Panc1 (cell line): ENCODE measurements around the gene GNPTG. TPM values are rescaled to one million over a fixed set of nuclear protein-coding genes. Genes with fewer than 3 reads are reported as not detected.
"Not testable (repeated sequence)": the region's sequence is repeated elsewhere in the genome, so short reads cannot be mapped to it uniquely, and the experiment has no call there.

ENCODE experiments used
- ATAC-seq: fragments of 200-7000 bp; cut with Tn5 transposase; 2 replicates; pipeline ENCODE4 v1.9.1; 2020; ENCODE audit warnings: mild to moderate bottlenecking, moderate library complexity
- BruUV-seq: library from RNA; stranded (reverse); fragments of 400-500 nt; replicated peaks from 2 replicates; lab custom pipeline; 2021; lab: Mats Ljungman, UMichigan
- CTCF ChIA-PET: fragments of 300-600 bp; sonication (Branson Sonifier 250); formaldehyde crosslinking; loops from one replicate; lab custom pipeline; 2022; ENCODE audit warnings: antibody characterized with exemption; lab: Charles Lee
- POLR2A ChIA-PET: fragments of 300-600 bp; sonication (Branson Sonifier 250); formaldehyde crosslinking; loops from one replicate; lab custom pipeline; 2022; ENCODE audit warnings: antibody characterized with exemption; lab: Charles Lee
- DNase-seq: peaks from one replicate; pipeline ENCODE4 v3.0.0-alpha.2; 2010; ENCODE audit warnings: low read depth, low spot score
- H3K27ac ChIP-seq: 2 replicates; pipeline ENCODE4 v1.5.1; 2011; ENCODE audit warnings: mild to moderate bottlenecking, low read length, inconsistent platforms
- H3K27me3 ChIP-seq: fragments of 200-500 bp; sonication (Bioruptor generic); 2 replicates; pipeline ENCODE4 v1.6.0; 2014; ENCODE audit warnings: low read length, inconsistent platforms; ENCODE audit not compliant: control insufficient read depth, insufficient read depth
- H3K36me3 ChIP-seq: fragments of 200-500 bp; sonication (Bioruptor generic); 2 replicates; pipeline ENCODE4 v1.5.1; 2014; ENCODE audit warnings: inconsistent platforms, mild to moderate bottlenecking, low read length, moderate library complexity; ENCODE audit not compliant: control insufficient read depth, insufficient read depth
- H3K4me1 ChIP-seq: 2 replicates; pipeline ENCODE4 v1.5.1; 2011; ENCODE audit warnings: inconsistent platforms, mild to moderate bottlenecking, low read length, moderate library complexity; ENCODE audit not compliant: control insufficient read depth, insufficient read depth
- H3K4me3 ChIP-seq, 2 experiments: 2 replicates each; pipeline ENCODE4 v1.5.1; 2011 to 2012; ENCODE audit warnings: low read depth in 2 of 2, low read length in 2 of 2, mild to moderate bottlenecking in 2 of 2, inconsistent platforms in 1 of 2, moderate library complexity in 1 of 2
- H3K9me3 ChIP-seq: fragments of 200-500 bp; sonication (Bioruptor generic); 2 replicates; pipeline ENCODE4 v1.5.1; 2014; ENCODE audit warnings: low read depth, mild to moderate bottlenecking, inconsistent platforms, low read length, moderate library complexity; ENCODE audit not compliant: control insufficient read depth, insufficient read depth
- CTCF ChIP-seq: fragments of 450-650 bp; IDR thresholded peaks from 2 replicates; pipeline ENCODE4 v1.5.1; 2017; ENCODE audit warnings: mild to moderate bottlenecking
- POLR2AphosphoS5 ChIP-seq: IDR thresholded peaks from 2 replicates; pipeline ENCODE4 v1.6.1; 2012; ENCODE audit warnings: mild to moderate bottlenecking, low read depth, low read length, moderate library complexity
- SIN3A ChIP-seq: IDR thresholded peaks from 2 replicates; pipeline ENCODE4 v1.6.1; 2012; ENCODE audit warnings: low read depth, mild to moderate bottlenecking, low read length, moderate library complexity, borderline replicate concordance; ENCODE audit not compliant: insufficient read depth
- TCF7L2 ChIP-seq: IDR thresholded peaks from 2 replicates; pipeline ENCODE4 v1.6.1; 2011; ENCODE audit warnings: mild to moderate bottlenecking, low read depth, low read length, inconsistent platforms
- in situ Hi-C: cut with HindIII; loops from 2 replicates; pipeline ENCODE4 v1.10.0; 2016; ENCODE audit warnings: low sequenced_read_pairs, low pct_unique_long_range_greater_than_20kb
- intact Hi-C: fragments of 100-400 bp; cut with micrococcal nuclease; formaldehyde crosslinking; loops from one replicate; pipeline ENCODE4 v1.10.0; 2022; ENCODE audit not compliant: unreplicated experiment
- total RNA-seq: library from RNA; stranded (reverse); gene quantifications from one replicate; pipeline ENCODE4 v1.2.1, GENCODE V29; 2021; ENCODE audit not compliant: unreplicated experiment
- TF ChIP-seq, protein P1 (sequence below), 2 experiments: IDR thresholded peaks; 2 replicates each; pipeline ENCODE4 v1.6.1; 2011 to 2012; ENCODE audit warnings: low read depth in 2 of 2, control low read depth in 1 of 2, low read length in 1 of 2, mild to moderate bottlenecking in 1 of 2, moderate library complexity in 1 of 2; ENCODE audit not compliant: insufficient read depth in 1 of 2

Gene GNPTG
- total RNA-seq, 1 experiment from 2014 or later = 62.5 TPM

DNA sequence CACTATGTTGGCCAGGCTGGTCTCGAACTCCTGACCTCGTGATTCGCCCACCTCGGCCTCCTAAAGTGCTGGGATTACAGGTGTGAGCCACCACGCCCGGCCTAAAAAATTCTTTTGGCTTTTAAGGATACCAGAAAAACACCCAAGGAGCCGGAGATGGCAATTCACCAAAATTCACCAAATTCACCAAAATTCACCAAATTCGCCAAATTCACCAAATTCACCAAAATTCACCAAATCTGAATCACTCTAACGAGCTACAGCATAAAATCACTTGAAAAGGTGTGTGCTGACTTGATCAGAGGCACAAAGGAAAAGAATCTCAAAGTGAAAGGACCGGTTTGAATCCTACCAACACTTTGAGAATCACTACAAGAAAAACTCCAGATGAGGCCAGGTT is 22.8 kb upstream of the GNPTG start:
- in situ Hi-C loops, H3K9me3 ChIP-seq, POLR2A ChIA-PET, H3K4me3 ChIP-seq, intact Hi-C loops, DNase-seq, H3K27me3 ChIP-seq, BruUV-seq, CTCF ChIA-PET, H3K36me3 ChIP-seq, ATAC-seq, H3K27ac ChIP-seq: not testable (repeated sequence)
- peaks cover 17% of the 10 kb centered on the region for H3K4me1 ChIP-seq

DNA sequence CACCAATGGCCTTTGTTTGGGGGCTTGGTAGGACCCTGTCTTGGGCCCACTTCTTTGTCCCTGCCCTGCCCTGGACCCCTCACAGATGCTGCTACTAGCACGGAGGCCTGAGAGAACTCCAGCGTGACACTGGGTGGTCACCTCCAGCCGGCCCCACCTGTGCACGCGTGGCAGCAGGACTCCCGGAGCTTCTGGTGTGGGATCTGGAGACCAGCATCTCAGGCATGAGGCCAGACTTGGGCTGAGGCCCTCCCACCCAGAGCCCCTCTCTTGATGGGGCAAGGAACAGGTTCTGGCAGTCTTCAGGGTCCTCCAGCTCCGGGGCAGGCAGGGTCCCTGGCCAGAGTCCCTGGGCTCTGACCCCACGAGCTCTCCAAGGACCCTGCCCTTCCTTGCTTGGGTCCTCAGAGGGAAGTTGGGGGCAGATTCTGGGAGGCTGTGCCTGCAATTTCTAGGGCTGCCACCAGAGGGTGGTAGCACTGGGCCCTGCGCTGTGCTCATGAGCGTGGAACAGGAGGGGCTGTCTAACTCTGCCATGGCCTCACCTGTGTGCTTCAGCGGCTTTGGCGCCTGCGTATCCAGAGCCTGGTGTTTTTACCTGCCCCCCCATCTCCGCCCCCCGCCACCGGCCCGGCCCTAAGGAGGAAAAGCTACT is 21.3 kb upstream of the GNPTG start:
- H3K36me3 ChIP-seq = no peaks in the 10 kb centered on the region
- no peak overlapping the region for H3K27ac ChIP-seq
- CTCF ChIA-PET = interaction anchor here (0.6 to 1.2 kb wide), 12 partner anchors 12 to 1272 kb away, joined by 3 to 11 read pairs (median 6); no protein-coding TSS in a partner anchor
- ATAC-seq (peak; percentile 49), DNase-seq (no peak)
- intact Hi-C loops = no loop called here
- POLR2A ChIA-PET = interaction anchor here (0.6 kb wide), 1 partner anchor 55 kb away, joined by 3 read pairs; no protein-coding TSS in a partner anchor
- BruUV-seq = no TSS peak
- no peaks in the 10 kb centered on the region for H3K27me3 ChIP-seq
- in situ Hi-C loops = no loop called here
- H3K9me3 ChIP-seq = no peaks in the 10 kb centered on the region
- H3K4me3 ChIP-seq = no peak overlapping the region
- TF ChIP-seq POLR2AphosphoS5 (no peak), CTCF (peak; percentile 93)
- peaks cover 17% of the 10 kb centered on the region for H3K4me1 ChIP-seq

DNA sequence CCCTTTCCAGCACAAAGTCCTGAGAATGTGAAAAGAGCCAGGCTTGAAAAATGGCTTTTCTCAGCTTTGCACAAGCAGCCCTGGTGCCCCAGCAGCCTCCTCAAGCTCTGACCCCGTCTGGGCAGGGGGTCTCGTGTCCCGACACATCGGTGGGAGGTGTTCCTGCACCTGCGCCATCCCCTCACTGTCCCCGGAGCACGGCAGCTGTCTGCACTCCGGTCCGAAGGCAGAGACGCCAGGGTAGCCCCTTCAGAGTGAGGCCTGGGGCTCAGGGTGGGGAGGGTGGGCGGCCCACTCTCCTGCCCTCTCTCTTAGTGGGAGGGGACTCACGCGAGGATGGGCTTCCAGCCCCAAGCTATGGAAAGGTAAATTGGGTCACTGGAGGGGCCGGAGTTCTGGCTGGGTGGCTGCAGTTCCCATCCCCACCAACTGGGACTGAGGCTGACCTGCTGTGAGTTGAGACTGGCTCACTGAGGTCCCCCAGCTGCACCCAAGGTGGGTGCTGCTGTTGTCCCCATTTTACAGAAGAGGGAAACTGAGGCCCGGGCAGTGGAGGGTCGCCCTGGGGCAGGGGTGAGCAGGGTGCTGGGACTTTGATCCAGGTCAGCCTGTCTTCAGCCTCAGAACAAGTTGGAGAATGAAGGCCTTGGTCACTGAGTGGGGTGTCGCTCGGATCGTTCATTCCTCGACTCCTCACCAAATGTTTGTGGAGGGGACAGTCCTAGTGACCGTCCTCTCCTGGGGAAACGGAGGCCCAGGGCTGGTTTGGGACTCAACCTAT is 20.6 kb upstream of the GNPTG start:
- H3K27ac ChIP-seq = peak overlapping the region; percentile 57; the same call in 1 of the 2 replicates
- ChIA-PET CTCF (interaction anchor here (0.6 to 1.2 kb wide), 10 partner anchors 11 to 1272 kb away, joined by 3 to 11 read pairs (median 6); no protein-coding TSS in a partner anchor), POLR2A (interaction anchor here (0.6 kb wide), 1 partner anchor 62 kb away, joined by 6 read pairs; no protein-coding TSS in a partner anchor)
- DNase-seq (no peak), ATAC-seq (peak; percentile 4)
- peak overlapping the region in 1 of 2 experiments; percentile 43; a peak in 2 of 4 replicates for H3K4me3 ChIP-seq
- BruUV-seq = no TSS peak
- peaks cover 17% of the 10 kb centered on the region for H3K4me1 ChIP-seq
- H3K36me3 ChIP-seq = no peaks in the 10 kb centered on the region
- in situ Hi-C loops (no loop called here), intact Hi-C loops (no loop called here)
- TF ChIP-seq, protein P1, sequence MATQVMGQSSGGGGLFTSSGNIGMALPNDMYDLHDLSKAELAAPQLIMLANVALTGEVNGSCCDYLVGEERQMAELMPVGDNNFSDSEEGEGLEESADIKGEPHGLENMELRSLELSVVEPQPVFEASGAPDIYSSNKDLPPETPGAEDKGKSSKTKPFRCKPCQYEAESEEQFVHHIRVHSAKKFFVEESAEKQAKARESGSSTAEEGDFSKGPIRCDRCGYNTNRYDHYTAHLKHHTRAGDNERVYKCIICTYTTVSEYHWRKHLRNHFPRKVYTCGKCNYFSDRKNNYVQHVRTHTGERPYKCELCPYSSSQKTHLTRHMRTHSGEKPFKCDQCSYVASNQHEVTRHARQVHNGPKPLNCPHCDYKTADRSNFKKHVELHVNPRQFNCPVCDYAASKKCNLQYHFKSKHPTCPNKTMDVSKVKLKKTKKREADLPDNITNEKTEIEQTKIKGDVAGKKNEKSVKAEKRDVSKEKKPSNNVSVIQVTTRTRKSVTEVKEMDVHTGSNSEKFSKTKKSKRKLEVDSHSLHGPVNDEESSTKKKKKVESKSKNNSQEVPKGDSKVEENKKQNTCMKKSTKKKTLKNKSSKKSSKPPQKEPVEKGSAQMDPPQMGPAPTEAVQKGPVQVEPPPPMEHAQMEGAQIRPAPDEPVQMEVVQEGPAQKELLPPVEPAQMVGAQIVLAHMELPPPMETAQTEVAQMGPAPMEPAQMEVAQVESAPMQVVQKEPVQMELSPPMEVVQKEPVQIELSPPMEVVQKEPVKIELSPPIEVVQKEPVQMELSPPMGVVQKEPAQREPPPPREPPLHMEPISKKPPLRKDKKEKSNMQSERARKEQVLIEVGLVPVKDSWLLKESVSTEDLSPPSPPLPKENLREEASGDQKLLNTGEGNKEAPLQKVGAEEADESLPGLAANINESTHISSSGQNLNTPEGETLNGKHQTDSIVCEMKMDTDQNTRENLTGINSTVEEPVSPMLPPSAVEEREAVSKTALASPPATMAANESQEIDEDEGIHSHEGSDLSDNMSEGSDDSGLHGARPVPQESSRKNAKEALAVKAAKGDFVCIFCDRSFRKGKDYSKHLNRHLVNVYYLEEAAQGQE (IDR thresholded peaks at IDR 0.05; ENCODE audit: insufficient read depth in 1 of 2, low read depth in 2 of 2, low read length in 1 of 2) = no peak
- no peak for TF ChIP-seq POLR2AphosphoS5
- TF ChIP-seq SIN3A = no peak
- no peak for TF ChIP-seq TCF7L2
- TF ChIP-seq CTCF = no peak; the same call in 1 of the 2 replicates
- no peaks in the 10 kb centered on the region for H3K27me3 ChIP-seq
- H3K9me3 ChIP-seq = no peaks in the 10 kb centered on the region
